SH-SY5Y (cell line): Measurements from ENCODE around the gene CRY1.

Experiments used
- GATA2 ChIP-seq: IDR thresholded peaks from 2 replicates; pipeline ENCODE4 v1.6.1; 2011; ENCODE audit warnings: mild to moderate bottlenecking, low read depth, low read length
- GATA3 ChIP-seq: IDR thresholded peaks from 2 replicates; pipeline ENCODE4 v1.6.1; 2011; ENCODE audit warnings: low read depth, mild to moderate bottlenecking, low read length, moderate library complexity

DNA sequence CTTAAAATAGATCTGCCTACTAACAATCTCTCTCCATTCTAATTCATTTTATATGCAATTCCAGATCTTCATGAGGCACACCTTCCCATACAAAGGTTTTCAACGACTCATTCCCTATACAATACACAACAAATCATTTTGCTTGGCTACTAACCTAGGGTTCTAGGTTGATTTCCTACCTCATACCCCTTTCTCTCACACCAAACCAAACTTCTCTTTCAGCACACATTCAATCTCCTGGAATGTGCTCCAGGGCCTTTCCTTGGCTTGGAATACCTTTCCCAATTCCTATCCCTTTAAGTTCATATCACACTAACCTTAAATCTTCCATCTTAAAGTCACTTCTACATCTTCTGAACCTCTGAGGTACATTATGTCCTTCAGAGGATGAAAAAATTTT is 67.7 kb downstream of the CRY1 start:
- TF ChIP-seq GATA3 (no peak), GATA2 (no peak)
